Body of pancreas (tissue), 4 donors: ENCODE measurements around the gene MCMBP. TPM values are rescaled to one million over a fixed set of nuclear protein-coding genes. Genes with fewer than 3 reads are reported as not detected.

Experiments used
- ATAC-seq: fragments of 150-250 bp; one replicate; pipeline ENCODE4 v1.9.1; 2016
- DNase-seq, 4 donors: peaks; one replicate each; pipeline ENCODE4 v3.0.0-alpha.2; 2019
- H3K27ac ChIP-seq, 4 donors: fragments of 200-600 bp; sonication (generic); 1 replicate in 3 of 4; 2 replicates in 1 of 4; pipeline versions ENCODE4 v1.5.1 to v1.6.1; 2016 to 2019; ENCODE audit warnings: mild to moderate bottlenecking in 1 of 4, mixed read lengths in 1 of 4, moderate library complexity in 1 of 4
- H3K27me3 ChIP-seq, 2 donors: fragments of 200-600 bp; sonication (generic); one replicate each; pipeline ENCODE4 v1.6.0; 2016; ENCODE audit warnings: mild to moderate bottlenecking in 1 of 2
- H3K36me3 ChIP-seq, 2 donors: fragments of 200-600 bp; sonication (generic); replicated peaks in 1 of 2; 2 replicates each; pipeline ENCODE4 v1.5.1; 2016; ENCODE audit warnings: low read depth in 2 of 2; ENCODE audit not compliant: insufficient read depth in 1 of 2
- H3K4me1 ChIP-seq: fragments of 200-600 bp; sonication (generic); one replicate; pipeline ENCODE4 v1.6.0; 2016
- H3K4me3 ChIP-seq, 2 donors: fragments of 200-600 bp; sonication (generic); 1 replicate in 1 of 2; 2 replicates in 1 of 2; pipeline ENCODE4 v1.5.1; 2016 to 2019
- H3K9me3 ChIP-seq, 3 donors: fragments of 200-600 bp; sonication (generic); 1 replicate in 2 of 3; 2 replicates in 1 of 3; pipeline ENCODE4 v1.5.1; 2016
- POLR2A ChIP-seq, 3 donors: fragments of 450-650 bp; IDR thresholded peaks; one replicate each; pipeline ENCODE4 v1.6.1; 2016; ENCODE audit warnings: antibody characterized with exemption in 3 of 3, mild to moderate bottlenecking in 2 of 3
- WGBS, 2 donors: methylation state at CpG; one replicate each; pipeline ENCODE4 v1.1.5; 2017; 5-methylcytosine and 5-hydroxymethylcytosine counted together
- intact Hi-C: fragments of 100-400 bp; cut with DNase I; formaldehyde crosslinking; loops from one replicate; pipeline ENCODE4 v1.15.1; 2023
- total RNA-seq, 2 donors: library from RNA; depleted of rRNA; stranded (reverse); fragments of >200 nt; gene quantifications; one replicate each; pipeline ENCODE4 v1.1.0, GENCODE V29; 2016
- TF ChIP-seq, protein P1 (sequence below), 7 experiments: fragments of 450-650 bp in 4 of 7; fragments of 200-600 bp in 3 of 7; sonication (generic) in 3 of 7; IDR thresholded peaks; one replicate each; pipeline ENCODE4 v1.5.1; 2016 to 2019; ENCODE audit warnings: antibody characterized with exemption in 7 of 7

Gene MCMBP
- total RNA-seq, 2 donors from 2014 or later: 26.2 to 29.0 TPM

DNA sequence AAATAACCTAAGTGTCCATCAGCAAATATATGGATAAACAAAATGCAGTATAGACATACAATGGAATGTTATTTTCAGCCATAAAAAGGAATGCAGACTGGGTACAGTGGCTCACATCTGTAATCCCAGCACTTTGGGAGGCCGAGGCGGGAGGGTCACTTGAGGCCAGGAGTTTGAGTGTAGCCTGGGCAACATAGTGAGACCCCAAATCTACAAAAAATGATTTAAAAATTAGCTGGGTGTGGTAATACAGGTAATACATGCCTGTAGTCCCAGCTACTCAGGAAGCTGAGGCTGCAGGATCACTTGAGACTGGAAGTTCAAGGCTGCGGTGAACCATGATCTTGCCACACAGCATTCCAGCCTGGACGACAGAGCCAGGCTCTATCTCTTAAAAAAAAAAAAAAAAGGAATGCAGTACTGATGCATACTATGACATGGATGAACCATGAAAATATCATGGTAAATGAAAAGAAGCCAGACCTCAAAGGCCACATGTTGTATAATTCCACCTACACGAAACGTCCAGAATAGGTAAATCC is 6.9 kb downstream of the MCMBP start:
- 85 to 87% methylated on average over 6 of the region's 6 CpGs for WGBS, 2 donors
- H3K27ac ChIP-seq: no peak overlapping the region
- H3K9me3 ChIP-seq: no peaks in the 10 kb centered on the region
- H3K36me3 ChIP-seq: no peaks in the 10 kb centered on the region
- DNase-seq: no peak
- H3K4me1 ChIP-seq: peaks cover 18% of the 10 kb centered on the region
- H3K27me3 ChIP-seq: no peaks in the 10 kb centered on the region
- ATAC-seq: no peak
- H3K4me3 ChIP-seq: no peak overlapping the region
- intact Hi-C loops: loop anchor here (10.0 kb wide), 1 partner anchor 121 kb away; no protein-coding TSS in a partner anchor
- no peak for TF ChIP-seq POLR2A (IDR thresholded peaks at IDR 0.05)
- TF ChIP-seq, protein P1, sequence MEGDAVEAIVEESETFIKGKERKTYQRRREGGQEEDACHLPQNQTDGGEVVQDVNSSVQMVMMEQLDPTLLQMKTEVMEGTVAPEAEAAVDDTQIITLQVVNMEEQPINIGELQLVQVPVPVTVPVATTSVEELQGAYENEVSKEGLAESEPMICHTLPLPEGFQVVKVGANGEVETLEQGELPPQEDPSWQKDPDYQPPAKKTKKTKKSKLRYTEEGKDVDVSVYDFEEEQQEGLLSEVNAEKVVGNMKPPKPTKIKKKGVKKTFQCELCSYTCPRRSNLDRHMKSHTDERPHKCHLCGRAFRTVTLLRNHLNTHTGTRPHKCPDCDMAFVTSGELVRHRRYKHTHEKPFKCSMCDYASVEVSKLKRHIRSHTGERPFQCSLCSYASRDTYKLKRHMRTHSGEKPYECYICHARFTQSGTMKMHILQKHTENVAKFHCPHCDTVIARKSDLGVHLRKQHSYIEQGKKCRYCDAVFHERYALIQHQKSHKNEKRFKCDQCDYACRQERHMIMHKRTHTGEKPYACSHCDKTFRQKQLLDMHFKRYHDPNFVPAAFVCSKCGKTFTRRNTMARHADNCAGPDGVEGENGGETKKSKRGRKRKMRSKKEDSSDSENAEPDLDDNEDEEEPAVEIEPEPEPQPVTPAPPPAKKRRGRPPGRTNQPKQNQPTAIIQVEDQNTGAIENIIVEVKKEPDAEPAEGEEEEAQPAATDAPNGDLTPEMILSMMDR (IDR thresholded peaks at IDR 0.05): no peak

DNA sequence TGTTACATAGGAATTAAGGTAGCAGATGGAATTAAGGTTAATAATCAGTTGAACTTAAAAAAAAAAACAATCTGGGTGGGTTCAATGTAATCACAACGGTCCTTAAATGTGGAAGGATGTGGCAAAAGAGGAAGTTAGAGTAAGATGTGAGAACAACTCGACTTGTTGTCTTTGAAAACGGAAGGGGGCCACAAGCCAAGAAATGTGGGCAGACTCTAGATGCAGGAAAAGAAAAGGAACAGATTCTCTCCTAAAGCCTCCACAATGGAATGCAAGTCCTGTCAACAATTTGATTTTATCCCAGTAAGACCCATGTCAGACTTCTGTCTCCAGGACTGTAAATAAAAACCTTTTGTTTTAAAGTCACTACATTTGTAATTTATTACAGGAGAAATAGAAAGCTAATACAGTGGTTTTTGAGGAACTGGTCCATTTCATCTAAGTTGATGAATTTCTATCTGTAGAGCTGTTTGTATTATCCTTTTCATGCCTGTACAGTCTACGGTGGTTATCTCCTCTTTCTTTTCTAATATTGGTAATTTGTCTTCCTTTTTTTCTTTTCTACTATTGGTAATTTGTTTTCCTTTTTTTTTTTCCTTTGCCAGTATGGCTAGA is 8.6 kb downstream of the MCMBP start:
- Histone ChIP-seq H3K27me3 (no peaks in the 10 kb centered on the region), H3K4me1 (peaks cover 7% of the 10 kb centered on the region), H3K9me3 (no peaks in the 10 kb centered on the region), H3K36me3 (no peaks in the 10 kb centered on the region), H3K4me3 (no peak overlapping the region), H3K27ac (no peak overlapping the region)
- intact Hi-C loops: loop anchor here (10.0 kb wide), 1 partner anchor 119 kb away; no protein-coding TSS in a partner anchor
- TF ChIP-seq, protein P1 (IDR thresholded peaks at IDR 0.05): no peak
- no peak for TF ChIP-seq POLR2A (IDR thresholded peaks at IDR 0.05)
- no peak for DNase-seq
- WGBS, 2 donors: 46 to 78% methylated on average over 3 to 4 of the region's 4 CpGs
- ATAC-seq: no peak

DNA sequence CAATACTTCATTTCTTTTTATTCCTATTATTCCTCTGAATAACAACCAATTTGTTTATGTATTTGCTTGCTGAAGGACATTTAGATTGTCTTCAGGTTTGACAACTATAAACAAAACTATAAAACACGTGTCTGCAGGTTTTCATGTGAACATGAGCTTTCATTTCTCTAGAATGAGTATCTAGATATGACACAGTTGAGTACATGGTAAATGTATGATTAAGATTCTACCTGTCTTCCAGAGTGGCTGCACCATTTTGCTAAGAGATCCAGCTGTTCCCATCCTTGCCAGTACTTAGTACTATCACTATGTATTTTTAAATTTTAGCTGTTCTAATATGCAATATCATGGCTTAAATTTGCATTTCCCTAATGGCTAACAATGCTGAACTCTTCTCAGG is 10.1 kb downstream of the MCMBP start:
- Histone ChIP-seq H3K4me1 (peaks cover 5% of the 10 kb centered on the region), H3K36me3 (no peaks in the 10 kb centered on the region), H3K4me3 (no peak overlapping the region), H3K9me3 (no peaks in the 10 kb centered on the region), H3K27me3 (no peaks in the 10 kb centered on the region), H3K27ac (no peak overlapping the region)
- TF ChIP-seq POLR2A (IDR thresholded peaks at IDR 0.05): no peak
- TF ChIP-seq, protein P1 (IDR thresholded peaks at IDR 0.05): no peak
- intact Hi-C loops: loop anchor here (10.0 kb wide), 1 partner anchor 118 kb away; no protein-coding TSS in a partner anchor
- no peak for ATAC-seq
- no peak for DNase-seq
- WGBS, 2 donors: 61 to 85% methylated on average over 1 of the region's 1 CpG

DNA sequence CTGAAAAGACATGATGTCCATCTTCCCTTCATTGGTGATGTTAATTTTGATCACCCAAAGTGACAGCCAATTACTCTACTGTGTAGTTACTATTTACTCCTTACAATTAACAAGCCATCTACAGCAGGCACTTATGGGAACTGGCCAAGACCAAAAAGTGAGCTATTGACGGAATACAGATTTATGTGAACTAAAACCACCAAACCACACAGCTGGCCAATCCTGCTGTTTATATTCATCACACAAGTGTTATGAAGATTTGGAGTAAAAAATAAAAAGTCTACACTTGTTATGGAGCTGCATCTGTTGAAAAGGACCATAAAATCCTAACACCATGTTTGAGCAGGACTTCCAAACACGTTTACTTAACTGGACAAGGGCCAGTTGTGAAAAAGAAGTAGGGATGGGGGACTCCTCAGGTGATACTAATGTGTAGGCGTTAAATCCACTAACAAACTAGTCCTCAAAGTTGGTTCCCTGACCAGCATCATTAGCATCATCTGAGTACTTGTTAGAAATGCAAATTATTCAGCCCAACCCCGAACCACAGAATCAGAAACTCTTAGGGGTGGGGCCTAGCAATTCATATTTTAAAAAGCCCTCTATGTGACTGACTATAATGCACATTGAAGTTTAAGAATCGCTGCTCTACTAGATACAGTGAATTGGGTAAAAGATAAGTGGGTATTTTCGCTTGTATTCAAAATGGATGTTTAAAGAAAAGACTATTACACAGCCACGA is 11.6 kb downstream of the MCMBP start:
- 73 to 80% methylated on average over 7 of the region's 7 CpGs for WGBS, 2 donors
- peaks cover 5% of the 10 kb centered on the region in 2 donors for H3K36me3 ChIP-seq
- no peaks in the 10 kb centered on the region for H3K9me3 ChIP-seq
- no peak overlapping the region for H3K27ac ChIP-seq
- TF ChIP-seq, protein P1 (IDR thresholded peaks at IDR 0.05): no peak
- no peak for TF ChIP-seq POLR2A (IDR thresholded peaks at IDR 0.05)
- no peak for ATAC-seq
- no peak for DNase-seq
- no peaks in the 10 kb centered on the region for H3K27me3 ChIP-seq
- H3K4me3 ChIP-seq: no peak overlapping the region
- peaks cover 5% of the 10 kb centered on the region for H3K4me1 ChIP-seq
- intact Hi-C loops: loop anchor here (10.0 kb wide), 1 partner anchor 116 kb away; no protein-coding TSS in a partner anchor
